Measurements from ENCODE around the gene SLC1A2.

DNA sequence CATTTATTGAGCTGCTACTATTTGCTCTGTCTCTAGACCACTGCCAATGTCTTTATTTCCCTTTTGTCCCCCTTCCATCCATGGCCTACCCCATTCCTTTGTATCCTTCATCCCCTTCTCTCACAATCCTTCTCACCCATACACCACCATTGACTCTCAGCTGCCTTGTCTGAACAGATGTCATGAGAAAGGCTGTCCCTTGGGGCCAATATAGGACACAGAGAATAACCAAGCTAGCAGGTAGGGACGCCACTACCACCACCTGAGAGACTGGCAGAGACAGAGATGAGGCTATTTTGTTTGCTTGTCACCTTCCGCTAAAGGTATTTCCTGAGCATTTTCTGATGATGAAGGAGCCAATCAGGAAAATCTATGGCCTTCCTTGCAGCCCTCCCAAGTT, 141.5 kb downstream of the SLC1A2 start:
- TF ChIP-seq TCF7 (CRISPR knock-in tag; IDR thresholded peaks at IDR 0.05; ENCODE audit: low read depth) (no peak), SOX15 (CRISPR knock-in tag; IDR thresholded peaks at IDR 0.05) (no peak), ZNF121 (CRISPR knock-in tag; IDR thresholded peaks at IDR 0.05) (no peak), ATF6 (CRISPR knock-in tag; IDR thresholded peaks at IDR 0.05) (no peak), ATF2 (CRISPR knock-in tag; IDR thresholded peaks at IDR 0.05; ENCODE audit: borderline replicate concordance, low read depth) (no peak)
- TF ChIP-seq, protein P1, sequence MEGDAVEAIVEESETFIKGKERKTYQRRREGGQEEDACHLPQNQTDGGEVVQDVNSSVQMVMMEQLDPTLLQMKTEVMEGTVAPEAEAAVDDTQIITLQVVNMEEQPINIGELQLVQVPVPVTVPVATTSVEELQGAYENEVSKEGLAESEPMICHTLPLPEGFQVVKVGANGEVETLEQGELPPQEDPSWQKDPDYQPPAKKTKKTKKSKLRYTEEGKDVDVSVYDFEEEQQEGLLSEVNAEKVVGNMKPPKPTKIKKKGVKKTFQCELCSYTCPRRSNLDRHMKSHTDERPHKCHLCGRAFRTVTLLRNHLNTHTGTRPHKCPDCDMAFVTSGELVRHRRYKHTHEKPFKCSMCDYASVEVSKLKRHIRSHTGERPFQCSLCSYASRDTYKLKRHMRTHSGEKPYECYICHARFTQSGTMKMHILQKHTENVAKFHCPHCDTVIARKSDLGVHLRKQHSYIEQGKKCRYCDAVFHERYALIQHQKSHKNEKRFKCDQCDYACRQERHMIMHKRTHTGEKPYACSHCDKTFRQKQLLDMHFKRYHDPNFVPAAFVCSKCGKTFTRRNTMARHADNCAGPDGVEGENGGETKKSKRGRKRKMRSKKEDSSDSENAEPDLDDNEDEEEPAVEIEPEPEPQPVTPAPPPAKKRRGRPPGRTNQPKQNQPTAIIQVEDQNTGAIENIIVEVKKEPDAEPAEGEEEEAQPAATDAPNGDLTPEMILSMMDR (IDR thresholded peaks at IDR 0.05), result no peak
